Activated T-cell treated with anti-CD3 and anti-CD28 coated beads for 24 hours (primary cell): ENCODE measurements around the gene POU2F3.
A peak's percentile ranks its signal among the peaks of the same experiment; 100 is the strongest.

ENCODE experiments used
- DNase-seq: peaks from one replicate; pipeline ENCODE4 v3.0.0-alpha.2; 2020; ENCODE audit warnings: low read depth

POU2F3 gene

GRCh38 chr11:120285256-120285655 lies 45.3 kb downstream of the POU2F3 start:
- no peak for DNase-seq

GRCh38 chr11:120288021-120288420 lies 48.1 kb downstream of the POU2F3 start:
- no peak for DNase-seq

- no peak for DNase-seq
Observed at GRCh38 chr11:120289426-120289825, 49.5 kb downstream of the POU2F3 start.

GRCh38 chr11:120290956-120291355 lies 51.0 kb downstream of the POU2F3 start:
- DNase-seq, result no peak

GRCh38 chr11:120293038-120293800 lies 53.3 kb downstream of the POU2F3 start:
- no peak for DNase-seq

GRCh38 chr11:120294096-120294495 lies 54.2 kb downstream of the POU2F3 start:
- no peak for DNase-seq

GRCh38 chr11:120295099-120295498 lies 55.2 kb downstream of the POU2F3 start:
- no peak for DNase-seq

- no peak for DNase-seq
Observed at GRCh38 chr11:120296554-120296953, 56.6 kb downstream of the POU2F3 start.

GRCh38 chr11:120298461-120298860 lies 58.5 kb downstream of the POU2F3 start:
- no peak for DNase-seq

- DNase-seq, result no peak
Observed at GRCh38 chr11:120302001-120302805, 62.3 kb downstream of the POU2F3 start.

GRCh38 chr11:120303004-120303637 lies 63.2 kb downstream of the POU2F3 start:
- peak; percentile 30 for DNase-seq

- no peak for DNase-seq
Observed at GRCh38 chr11:120304526-120304925, 64.6 kb downstream of the POU2F3 start.

GRCh38 chr11:120305286-120305685 lies 65.3 kb downstream of the POU2F3 start:
- DNase-seq, result no peak

GRCh38 chr11:120306519-120307242 lies 66.7 kb downstream of the POU2F3 start:
- no peak for DNase-seq

GRCh38 chr11:120307476-120307875 lies 67.5 kb downstream of the POU2F3 start:
- DNase-seq, result no peak

GRCh38 chr11:120308081-120308480 lies 68.1 kb downstream of the POU2F3 start:
- no peak for DNase-seq

- no peak for DNase-seq
Observed at GRCh38 chr11:120310870-120311269, 70.9 kb downstream of the POU2F3 start.

GRCh38 chr11:120314861-120315260 lies 74.9 kb downstream of the POU2F3 start:
- no peak for DNase-seq

GRCh38 chr11:120316880-120317688 lies 77.1 kb downstream of the POU2F3 start:
- DNase-seq, result no peak

GRCh38 chr11:120317689-120318480 lies 77.9 kb downstream of the POU2F3 start:
- no peak for DNase-seq
